ENCODE data around the gene ATP5IF1. TPM values are rescaled to one million over a fixed set of nuclear protein-coding genes. Genes with fewer than 3 reads are reported as not detected.

The ATP5IF1 gene
- total RNA-seq (2014; rRNA removed; shearing (Covaris generic)) = 353 and 365 TPM in 2 replicates

- DNase-seq (ENCODE audit: low read depth) = peak; percentile 98
Measured at GRCh38 chr1:28235755-28236655, at the start of gene ATP5IF1. Gene ATP5IF1 (plus strand): TSS chr1:28236124. CDS start chr1:28236184, 60 bp downstream.

GRCh38 chr1:28190337-28190979 lies 45.5 kb upstream of the ATP5IF1 start:
- DNase-seq (ENCODE audit: low read depth) = no peak

GRCh38 chr1:28190996-28191645 lies 44.8 kb upstream of the ATP5IF1 start:
- no peak for DNase-seq (ENCODE audit: low read depth)

- DNase-seq (ENCODE audit: low read depth) = no peak
Measured at GRCh38 chr1:28193701-28194161, 42.2 kb upstream of the ATP5IF1 start.

GRCh38 chr1:28194326-28195035 lies 41.4 kb upstream of the ATP5IF1 start:
- DNase-seq (ENCODE audit: low read depth) = no peak

GRCh38 chr1:28195780-28196179 lies 40.1 kb upstream of the ATP5IF1 start:
- DNase-seq (ENCODE audit: low read depth) = no peak

GRCh38 chr1:28196330-28196729 lies 39.6 kb upstream of the ATP5IF1 start:
- no peak for DNase-seq (ENCODE audit: low read depth)

- no peak for DNase-seq (ENCODE audit: low read depth)
Measured at GRCh38 chr1:28197682-28198415, 38.1 kb upstream of the ATP5IF1 start.

GRCh38 chr1:28199328-28200233 lies 36.3 kb upstream of the ATP5IF1 start:
- no peak for DNase-seq (ENCODE audit: low read depth)

GRCh38 chr1:28200234-28200873 lies 35.6 kb upstream of the ATP5IF1 start:
- no peak for DNase-seq (ENCODE audit: low read depth)

GRCh38 chr1:28205243-28205642 lies 30.7 kb upstream of the ATP5IF1 start:
- DNase-seq (ENCODE audit: low read depth) = no peak

- DNase-seq (ENCODE audit: low read depth) = peak; percentile 48
Measured at GRCh38 chr1:28208818-28209441, 27.0 kb upstream of the ATP5IF1 start.

GRCh38 chr1:28209700-28210099 lies 26.2 kb upstream of the ATP5IF1 start:
- DNase-seq (ENCODE audit: low read depth) = no peak

GRCh38 chr1:28213315-28213714 lies 22.6 kb upstream of the ATP5IF1 start:
- no peak for DNase-seq (ENCODE audit: low read depth)

- no peak for DNase-seq (ENCODE audit: low read depth)
Measured at GRCh38 chr1:28229089-28229488, 6.8 kb upstream of the ATP5IF1 start.

- DNase-seq (ENCODE audit: low read depth) = no peak
Measured at GRCh38 chr1:28229996-28230395, 5.9 kb upstream of the ATP5IF1 start.

- peak; percentile 89 for DNase-seq (ENCODE audit: low read depth)
Measured at GRCh38 chr1:28232558-28233263, 3.2 kb upstream of the ATP5IF1 start, which contains the start of gene DNAJC8. Gene DNAJC8 (minus strand): TSS chr1:28233029. CDS start chr1:28232998, 31 bp downstream.

GRCh38 chr1:28233264-28233606 lies 2.7 kb upstream of the ATP5IF1 start:
- DNase-seq (ENCODE audit: low read depth) = no peak

All from RPMI7951 (cell line).